ENCODE measurements around the gene YAF2.

Gene YAF2

GRCh38 chr12:42282294-42282693, 44.2 kb upstream of the YAF2 start:
- DNase-seq (ENCODE audit: low spot score) = no peak
- in situ Hi-C loops (cut with MboI; ENCODE audit: low pct_unique_long_range_greater_than_20kb, low sequenced_read_pairs, unreplicated experiment) = no loop called here
- TF ChIP-seq, protein P1, sequence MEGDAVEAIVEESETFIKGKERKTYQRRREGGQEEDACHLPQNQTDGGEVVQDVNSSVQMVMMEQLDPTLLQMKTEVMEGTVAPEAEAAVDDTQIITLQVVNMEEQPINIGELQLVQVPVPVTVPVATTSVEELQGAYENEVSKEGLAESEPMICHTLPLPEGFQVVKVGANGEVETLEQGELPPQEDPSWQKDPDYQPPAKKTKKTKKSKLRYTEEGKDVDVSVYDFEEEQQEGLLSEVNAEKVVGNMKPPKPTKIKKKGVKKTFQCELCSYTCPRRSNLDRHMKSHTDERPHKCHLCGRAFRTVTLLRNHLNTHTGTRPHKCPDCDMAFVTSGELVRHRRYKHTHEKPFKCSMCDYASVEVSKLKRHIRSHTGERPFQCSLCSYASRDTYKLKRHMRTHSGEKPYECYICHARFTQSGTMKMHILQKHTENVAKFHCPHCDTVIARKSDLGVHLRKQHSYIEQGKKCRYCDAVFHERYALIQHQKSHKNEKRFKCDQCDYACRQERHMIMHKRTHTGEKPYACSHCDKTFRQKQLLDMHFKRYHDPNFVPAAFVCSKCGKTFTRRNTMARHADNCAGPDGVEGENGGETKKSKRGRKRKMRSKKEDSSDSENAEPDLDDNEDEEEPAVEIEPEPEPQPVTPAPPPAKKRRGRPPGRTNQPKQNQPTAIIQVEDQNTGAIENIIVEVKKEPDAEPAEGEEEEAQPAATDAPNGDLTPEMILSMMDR (IDR thresholded peaks at IDR 0.05; ENCODE audit: extremely low read depth, insufficient read depth, missing control alignments) = no peak

GRCh38 chr12:42281844-42282243, 43.8 kb upstream of the YAF2 start:
- in situ Hi-C loops (cut with MboI; ENCODE audit: low pct_unique_long_range_greater_than_20kb, low sequenced_read_pairs, unreplicated experiment) = no loop called here
- TF ChIP-seq, protein P1 (IDR thresholded peaks at IDR 0.05; ENCODE audit: extremely low read depth, insufficient read depth, missing control alignments) = no peak

DNA sequence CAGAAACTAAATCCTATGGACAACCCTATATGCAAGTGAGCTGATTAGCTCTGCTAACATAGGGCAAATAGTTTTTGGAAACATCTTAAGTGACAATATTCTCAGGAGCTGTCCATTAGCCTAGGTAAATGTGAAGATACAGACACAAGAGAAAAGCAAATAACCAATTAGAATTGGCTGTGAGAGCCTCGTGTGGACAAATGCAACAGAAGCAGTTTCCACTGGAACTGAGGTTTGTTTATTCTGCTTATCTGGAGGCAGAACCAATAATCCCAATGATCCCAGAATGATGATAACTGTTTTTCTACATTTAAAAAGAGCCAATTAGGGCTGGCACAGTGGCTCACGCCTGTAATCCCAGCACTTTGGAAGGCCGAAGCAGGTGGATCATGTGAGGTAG, 43.2 kb upstream of the YAF2 start:
- in situ Hi-C loops (cut with MboI; ENCODE audit: low pct_unique_long_range_greater_than_20kb, low sequenced_read_pairs, unreplicated experiment) = no loop called here
- TF ChIP-seq, protein P1 (IDR thresholded peaks at IDR 0.05; ENCODE audit: extremely low read depth, insufficient read depth, missing control alignments) = no peak

More at GRCh38 chr12:42281844-42282243, 43.8 kb upstream of the YAF2 start:
- no peak for DNase-seq (ENCODE audit: low spot score)

DNA sequence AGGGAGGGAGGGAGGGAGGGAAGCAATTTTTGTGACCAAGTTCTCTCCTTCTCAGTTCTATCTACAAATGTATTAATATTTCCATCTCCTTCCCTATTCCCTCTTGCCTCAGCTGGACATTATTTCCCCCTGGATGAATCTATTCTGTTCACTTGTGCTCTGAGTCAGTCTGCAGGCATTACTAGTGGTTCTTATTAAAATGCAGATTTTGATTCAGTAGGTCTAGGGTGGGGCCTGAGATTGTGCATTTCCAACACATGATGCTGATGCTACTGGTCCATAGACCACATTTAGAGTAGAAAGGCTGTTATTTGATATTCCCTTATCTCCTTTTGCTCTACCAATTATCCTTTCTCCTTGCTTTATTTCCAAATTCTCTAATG, 40.1 kb upstream of the YAF2 start:
- in situ Hi-C loops (cut with MboI; ENCODE audit: low pct_unique_long_range_greater_than_20kb, low sequenced_read_pairs, unreplicated experiment) = no loop called here
- TF ChIP-seq, protein P1 (IDR thresholded peaks at IDR 0.05; ENCODE audit: extremely low read depth, insufficient read depth, missing control alignments) = no peak
- no peak for DNase-seq (ENCODE audit: low spot score)

More for the DNA sequence above, 43.2 kb upstream of the YAF2 start:
- no peak for DNase-seq (ENCODE audit: low spot score)

GRCh38 chr12:42277396-42278127, 39.5 kb upstream of the YAF2 start:
- TF ChIP-seq, protein P1 (IDR thresholded peaks at IDR 0.05; ENCODE audit: extremely low read depth, insufficient read depth, missing control alignments) = no peak
- DNase-seq (ENCODE audit: low spot score) = no peak
- in situ Hi-C loops (cut with MboI; ENCODE audit: low pct_unique_long_range_greater_than_20kb, low sequenced_read_pairs, unreplicated experiment) = no loop called here

DNA sequence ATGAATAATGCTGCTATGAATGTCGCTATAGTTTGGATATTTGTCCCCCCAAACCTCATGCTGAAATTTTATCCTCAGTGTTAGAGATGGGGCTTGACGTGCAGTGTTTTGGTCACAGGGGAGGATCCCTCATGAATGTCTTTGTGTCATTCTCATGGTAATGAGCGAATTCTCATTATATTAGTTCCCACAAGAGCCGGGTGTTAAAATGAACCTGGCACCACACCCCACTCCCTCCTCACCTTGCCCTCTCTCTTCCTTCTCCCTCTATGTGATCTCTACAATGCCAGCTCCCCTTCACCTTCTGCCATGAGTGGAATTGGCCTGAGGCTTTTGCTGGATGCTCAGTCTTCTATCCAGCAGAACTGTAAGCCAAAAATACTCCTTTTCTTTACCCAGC, 37.5 kb upstream of the YAF2 start:
- no peak for DNase-seq (ENCODE audit: low spot score)
- in situ Hi-C loops (cut with MboI; ENCODE audit: low pct_unique_long_range_greater_than_20kb, low sequenced_read_pairs, unreplicated experiment) = no loop called here
- TF ChIP-seq, protein P1 (IDR thresholded peaks at IDR 0.05; ENCODE audit: extremely low read depth, insufficient read depth, missing control alignments) = no peak

Measured in GM13977 (cell line).